Measurements from ENCODE around the gene CLDN4. TPM values are rescaled to one million over a fixed set of nuclear protein-coding genes. Genes with fewer than 3 reads are reported as not detected.

The CLDN4 gene
- total RNA-seq, 1 donor from 2014 or later, result 116 TPM

DNA sequence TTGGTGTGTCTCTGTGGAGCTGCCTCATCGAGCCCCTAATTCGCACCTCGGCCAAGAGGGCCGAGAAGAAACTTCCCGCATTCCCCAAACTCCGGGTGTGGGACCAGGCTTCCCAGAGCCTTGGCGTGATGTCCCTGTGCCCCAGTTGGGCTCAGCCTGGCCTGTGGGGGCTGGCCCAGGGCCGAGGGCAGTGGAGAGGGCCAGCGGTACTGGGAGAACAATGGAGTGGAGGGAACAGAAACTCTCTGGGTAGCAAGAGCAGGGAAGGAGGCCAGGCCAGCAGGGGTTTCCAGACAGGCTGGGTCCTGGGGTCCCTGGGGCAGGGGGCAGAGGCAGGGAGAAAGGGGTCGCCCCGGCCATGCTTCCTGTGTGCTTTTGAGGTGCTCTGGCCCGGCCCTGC, 46.2 kb downstream of the CLDN4 start:
- Histone ChIP-seq H3K36me3 (no peaks in the 10 kb centered on the region), H3K27me3 (ENCODE audit: low read depth) (no peaks in the 10 kb centered on the region), H3K27ac (no peak overlapping the region), H3K4me3 (no peak overlapping the region), H3K9me3 (no peaks in the 10 kb centered on the region), H3K4me1 (peaks cover 37% of the 10 kb centered on the region)
- DNase-seq (no peak), ATAC-seq (no peak)
- intact Hi-C loops (cut with DNase I), result no loop called here
- TF ChIP-seq, protein P1, sequence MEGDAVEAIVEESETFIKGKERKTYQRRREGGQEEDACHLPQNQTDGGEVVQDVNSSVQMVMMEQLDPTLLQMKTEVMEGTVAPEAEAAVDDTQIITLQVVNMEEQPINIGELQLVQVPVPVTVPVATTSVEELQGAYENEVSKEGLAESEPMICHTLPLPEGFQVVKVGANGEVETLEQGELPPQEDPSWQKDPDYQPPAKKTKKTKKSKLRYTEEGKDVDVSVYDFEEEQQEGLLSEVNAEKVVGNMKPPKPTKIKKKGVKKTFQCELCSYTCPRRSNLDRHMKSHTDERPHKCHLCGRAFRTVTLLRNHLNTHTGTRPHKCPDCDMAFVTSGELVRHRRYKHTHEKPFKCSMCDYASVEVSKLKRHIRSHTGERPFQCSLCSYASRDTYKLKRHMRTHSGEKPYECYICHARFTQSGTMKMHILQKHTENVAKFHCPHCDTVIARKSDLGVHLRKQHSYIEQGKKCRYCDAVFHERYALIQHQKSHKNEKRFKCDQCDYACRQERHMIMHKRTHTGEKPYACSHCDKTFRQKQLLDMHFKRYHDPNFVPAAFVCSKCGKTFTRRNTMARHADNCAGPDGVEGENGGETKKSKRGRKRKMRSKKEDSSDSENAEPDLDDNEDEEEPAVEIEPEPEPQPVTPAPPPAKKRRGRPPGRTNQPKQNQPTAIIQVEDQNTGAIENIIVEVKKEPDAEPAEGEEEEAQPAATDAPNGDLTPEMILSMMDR (IDR thresholded peaks at IDR 0.05), result no peak

DNA sequence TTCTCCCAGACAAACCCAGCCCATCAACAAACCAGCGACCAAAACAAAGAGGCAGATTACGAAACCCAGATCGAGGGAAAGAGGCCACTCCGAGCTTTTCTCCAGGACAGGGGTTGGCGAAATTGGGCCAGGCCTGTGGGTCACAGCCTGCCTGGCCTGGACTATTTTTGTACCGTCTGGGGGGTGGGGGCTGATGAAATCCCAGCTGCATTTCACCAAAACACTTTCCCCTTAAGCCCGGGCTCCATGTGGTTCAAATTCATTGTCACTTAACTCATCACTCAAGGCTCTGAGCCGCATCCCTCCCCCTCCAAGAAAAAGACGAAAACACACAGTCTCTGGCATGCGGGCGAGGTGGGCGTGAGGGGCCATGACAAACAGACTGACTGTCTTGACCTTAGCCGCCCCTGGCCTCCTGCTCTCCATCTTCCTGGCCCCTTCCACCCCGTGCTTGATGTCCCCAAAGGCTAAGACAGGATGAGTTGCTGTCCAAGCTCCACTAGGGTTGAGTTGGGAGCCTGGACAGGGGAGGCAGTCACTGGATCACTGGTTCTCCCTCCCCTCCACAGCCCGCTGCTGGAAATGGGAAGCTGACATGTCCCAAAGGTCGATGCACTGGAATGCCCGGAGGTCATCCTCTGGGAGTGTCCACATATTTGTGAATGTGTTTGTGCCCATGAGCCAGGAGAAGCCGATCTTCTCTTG, 49.3 kb downstream of the CLDN4 start:
- TF ChIP-seq, protein P1 (IDR thresholded peaks at IDR 0.05), result no peak
- H3K4me1 ChIP-seq, result peaks cover 39% of the 10 kb centered on the region
- H3K27ac ChIP-seq, result peak overlapping the region; percentile 77
- H3K27me3 ChIP-seq (ENCODE audit: low read depth), result no peaks in the 10 kb centered on the region
- ATAC-seq, result peak; percentile 64 to 72
- H3K36me3 ChIP-seq, result no peaks in the 10 kb centered on the region
- H3K9me3 ChIP-seq, result no peaks in the 10 kb centered on the region
- no peak overlapping the region for H3K4me3 ChIP-seq
- DNase-seq, result no peak
- intact Hi-C loops (cut with DNase I), result no loop called here

DNA sequence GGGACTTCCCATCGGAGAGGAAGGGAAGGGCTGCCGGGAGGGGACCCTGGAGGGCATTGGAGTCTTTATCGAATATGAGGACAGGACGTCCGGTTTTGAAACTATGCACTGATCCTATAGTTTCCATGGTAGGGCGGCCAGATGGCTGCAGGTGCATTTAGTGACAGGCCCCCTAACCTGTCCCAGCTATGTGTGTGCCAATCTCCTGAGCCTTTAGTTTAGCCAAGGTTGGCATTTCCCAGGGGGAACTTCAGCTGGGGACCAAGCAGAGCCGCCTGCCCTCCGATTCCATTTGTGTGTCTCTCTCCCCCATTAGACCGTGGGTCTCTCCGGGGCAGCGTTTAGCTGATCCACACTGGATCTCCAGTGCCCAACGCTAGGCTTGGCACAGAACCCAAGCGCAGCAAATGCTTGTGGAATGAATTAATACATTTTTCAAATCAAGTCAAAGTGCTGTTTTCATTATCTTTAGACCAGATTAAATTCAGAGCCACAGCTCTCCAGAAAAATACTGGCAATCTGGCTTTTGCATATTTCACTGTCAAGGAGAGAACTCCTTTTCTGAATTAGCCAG, 50.0 kb downstream of the CLDN4 start:
- Histone ChIP-seq H3K4me1 (peaks cover 41% of the 10 kb centered on the region), H3K36me3 (no peaks in the 10 kb centered on the region), H3K9me3 (no peaks in the 10 kb centered on the region), H3K4me3 (no peak overlapping the region), H3K27me3 (ENCODE audit: low read depth) (no peaks in the 10 kb centered on the region), H3K27ac (peak overlapping the region; percentile 77)
- TF ChIP-seq, protein P1 (IDR thresholded peaks at IDR 0.05), result no peak
- intact Hi-C loops (cut with DNase I), result no loop called here
- DNase-seq (no peak), ATAC-seq (peak in 1 of 2 donors; percentile 11)

DNA sequence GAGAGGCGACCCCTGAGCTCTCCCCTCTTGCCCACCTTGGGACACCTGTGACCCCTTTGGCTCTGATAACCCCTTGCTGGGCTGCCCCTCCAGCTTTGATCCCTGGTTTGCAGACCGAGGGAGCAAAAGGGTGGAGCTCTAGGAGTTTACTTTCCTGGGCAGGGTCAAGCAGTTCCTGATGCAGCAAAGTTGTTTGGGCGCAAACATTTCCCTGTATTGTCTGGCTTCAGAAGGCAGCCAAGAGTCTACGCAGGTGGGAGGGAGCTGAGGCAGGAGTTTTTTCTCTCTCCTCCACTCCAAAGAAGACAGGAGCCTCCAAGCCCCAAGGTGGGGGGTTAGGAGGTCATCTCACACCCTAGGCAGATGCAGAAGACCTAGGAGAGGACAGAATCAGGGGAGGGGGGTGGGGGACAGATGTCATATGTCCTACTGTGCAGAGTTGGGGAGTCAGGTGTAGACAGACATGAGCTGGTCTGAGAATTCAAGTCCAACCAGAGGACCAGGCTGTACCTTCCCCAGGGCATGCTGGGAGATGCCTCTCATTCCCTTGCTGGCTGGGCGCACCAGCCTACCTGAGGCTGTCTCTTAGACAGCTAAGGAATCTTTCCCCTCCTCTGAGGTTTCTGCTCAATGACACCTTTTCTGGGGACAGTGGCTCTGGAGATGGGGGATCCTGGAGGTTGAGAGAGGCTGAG, 50.7 kb downstream of the CLDN4 start:
- Histone ChIP-seq H3K36me3 (no peaks in the 10 kb centered on the region), H3K27ac (peak overlapping the region; percentile 77), H3K4me1 (peaks cover 47% of the 10 kb centered on the region), H3K9me3 (no peaks in the 10 kb centered on the region), H3K27me3 (ENCODE audit: low read depth) (no peaks in the 10 kb centered on the region), H3K4me3 (no peak overlapping the region)
- intact Hi-C loops (cut with DNase I), result no loop called here
- ATAC-seq, result no peak
- TF ChIP-seq, protein P1 (IDR thresholded peaks at IDR 0.05), result no peak
- DNase-seq, result no peak

DNA sequence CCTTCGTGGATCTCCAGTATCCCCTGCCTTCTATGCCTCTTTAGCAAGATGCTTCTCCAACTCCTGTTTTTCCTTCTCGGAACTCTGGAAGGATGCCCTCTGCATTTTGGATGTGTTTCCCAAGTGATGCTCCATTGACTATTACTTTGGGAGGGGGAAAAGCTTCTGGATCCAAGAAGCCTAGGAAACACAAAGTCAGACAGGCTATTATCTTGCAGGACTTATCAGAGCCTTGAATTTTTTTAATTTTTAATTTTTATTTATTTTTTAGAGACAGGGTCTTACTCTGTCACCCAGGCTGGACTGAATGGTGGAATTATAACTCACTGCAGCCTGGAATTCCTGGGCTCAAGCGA, 51.2 kb downstream of the CLDN4 start:
- H3K27me3 ChIP-seq (ENCODE audit: low read depth), result no peaks in the 10 kb centered on the region
- no peak for ATAC-seq
- H3K36me3 ChIP-seq, result no peaks in the 10 kb centered on the region
- peaks cover 53% of the 10 kb centered on the region for H3K4me1 ChIP-seq
- intact Hi-C loops (cut with DNase I), result no loop called here
- H3K4me3 ChIP-seq, result no peak overlapping the region
- no peaks in the 10 kb centered on the region for H3K9me3 ChIP-seq
- peak overlapping the region; percentile 77 for H3K27ac ChIP-seq
- no peak for DNase-seq
- TF ChIP-seq, protein P1 (IDR thresholded peaks at IDR 0.05), result no peak

Other genes starting within 250 kb of the CLDN4 start
- 10.7 TPM for gene MLXIPL, start 206.5 kb upstream of the CLDN4 start, total RNA-seq
- 1.3 TPM for gene VPS37D, start 163.2 kb upstream of the CLDN4 start, total RNA-seq
- 10.5 TPM for gene DNAJC30, start 147.5 kb upstream of the CLDN4 start, total RNA-seq
- 42.4 TPM for gene BUD23, start 147.4 kb upstream of the CLDN4 start, total RNA-seq
- gene STX1A, start 111.3 kb upstream of the CLDN4 start, total RNA-seq, result 6.6 TPM
- gene ABHD11, start 92.2 kb upstream of the CLDN4 start, total RNA-seq, result 21.1 TPM
- gene CLDN3, start 60.7 kb upstream of the CLDN4 start, total RNA-seq, result 12.8 TPM
- gene METTL27, start 11.5 kb downstream of the CLDN4 start, total RNA-seq, result 4.0 TPM
- gene TMEM270, start 30.2 kb downstream of the CLDN4 start, total RNA-seq, result not detected
- 83.3 TPM for gene ELN, start 197.2 kb downstream of the CLDN4 start, total RNA-seq

Data from lower lobe of right lung (tissue), 2 donors.